HEK293 (cell line): Measurements from ENCODE around the gene SDCBP2.

ENCODE experiments used
- FEZF1 ChIP-seq: fragments of 450-650 bp; formaldehyde crosslinking; IDR thresholded peaks from 2 replicates; pipeline ENCODE4 v1.5.1; 2016; ENCODE audit warnings: missing biosample characterization, missing genetic modification characterization
- KLF16 ChIP-seq: fragments of 450-650 bp; formaldehyde crosslinking; IDR thresholded peaks from 2 replicates; pipeline ENCODE4 v1.5.1; 2017; ENCODE audit warnings: missing biosample characterization, missing genetic modification characterization
- MEIS1 ChIP-seq: sonication (generic); formaldehyde crosslinking; IDR thresholded peaks from 2 replicates; pipeline ENCODE4 v1.8.1; 2022; ENCODE audit warnings: missing genetic modification reagents, mild to moderate bottlenecking, borderline replicate concordance
- REPIN1 ChIP-seq: fragments of 450-650 bp; formaldehyde crosslinking; IDR thresholded peaks from 2 replicates; pipeline ENCODE4 v1.5.1; 2017; ENCODE audit warnings: missing biosample characterization, missing genetic modification characterization, low read depth
- SCRT1 ChIP-seq: fragments of 450-650 bp; formaldehyde crosslinking; IDR thresholded peaks from 2 replicates; pipeline ENCODE4 v1.5.1; 2016; ENCODE audit warnings: missing biosample characterization, missing genetic modification characterization, borderline replicate concordance
- SP3 ChIP-seq: fragments of 450-650 bp; formaldehyde crosslinking; IDR thresholded peaks from 2 replicates; pipeline ENCODE4 v1.5.1; 2016; ENCODE audit warnings: missing biosample characterization, missing genetic modification characterization
- WT1 ChIP-seq: fragments of 450-650 bp; formaldehyde crosslinking; IDR thresholded peaks from 2 replicates; pipeline ENCODE4 v1.5.1; 2016; ENCODE audit warnings: missing biosample characterization, missing genetic modification characterization
- ZBTB20 ChIP-seq: fragments of 450-650 bp; formaldehyde crosslinking; IDR thresholded peaks from 2 replicates; pipeline ENCODE4 v1.5.1; 2016; ENCODE audit warnings: missing biosample characterization, missing genetic modification characterization
- ZEB2 ChIP-seq: fragments of 450-650 bp; formaldehyde crosslinking; IDR thresholded peaks from 2 replicates; pipeline ENCODE4 v1.5.1; 2016; ENCODE audit warnings: missing biosample characterization, missing genetic modification characterization
- ZNF112 ChIP-seq: fragments of 450-650 bp; formaldehyde crosslinking; IDR thresholded peaks from 2 replicates; pipeline ENCODE4 v1.5.0; 2017; ENCODE audit warnings: missing biosample characterization, missing genetic modification characterization
- ZNF133 ChIP-seq: fragments of 450-650 bp; formaldehyde crosslinking; IDR thresholded peaks from 2 replicates; pipeline ENCODE4 v1.5.1; 2016; ENCODE audit warnings: missing biosample characterization, missing genetic modification characterization
- ZNF138 ChIP-seq: fragments of 450-650 bp; formaldehyde crosslinking; IDR thresholded peaks from 2 replicates; pipeline ENCODE4 v1.5.1; 2016; ENCODE audit warnings: missing biosample characterization, missing genetic modification characterization, borderline replicate concordance
- ZNF140 ChIP-seq: fragments of 450-650 bp; formaldehyde crosslinking; IDR thresholded peaks from 2 replicates; pipeline ENCODE4 v1.5.1; 2016; ENCODE audit warnings: missing biosample characterization, missing genetic modification characterization
- ZNF157 ChIP-seq: fragments of 450-650 bp; formaldehyde crosslinking; IDR thresholded peaks from 2 replicates; pipeline ENCODE4 v1.5.1; 2016; ENCODE audit warnings: missing biosample characterization, missing genetic modification characterization
- ZNF221 ChIP-seq: fragments of 450-650 bp; formaldehyde crosslinking; IDR thresholded peaks from 2 replicates; pipeline ENCODE4 v1.5.1; 2017; ENCODE audit warnings: missing biosample characterization, missing genetic modification characterization, borderline replicate concordance
- ZNF23 ChIP-seq: fragments of 450-650 bp; formaldehyde crosslinking; IDR thresholded peaks from 2 replicates; pipeline ENCODE4 v1.5.1; 2016; ENCODE audit warnings: missing biosample characterization, missing genetic modification characterization, borderline replicate concordance
- ZNF266 ChIP-seq: fragments of 450-650 bp; formaldehyde crosslinking; IDR thresholded peaks from 2 replicates; pipeline ENCODE4 v1.5.1; 2016; ENCODE audit warnings: missing biosample characterization, missing genetic modification characterization, low read depth
- ZNF311 ChIP-seq: fragments of 450-650 bp; formaldehyde crosslinking; IDR thresholded peaks from 2 replicates; pipeline ENCODE4 v1.5.1; 2017; ENCODE audit warnings: missing biosample characterization, missing genetic modification characterization, borderline replicate concordance
- ZNF510 ChIP-seq: fragments of 450-650 bp; formaldehyde crosslinking; IDR thresholded peaks from 2 replicates; pipeline ENCODE4 v1.5.1; 2018; ENCODE audit warnings: mild to moderate bottlenecking, missing genetic modification characterization, missing biosample characterization; ENCODE audit not compliant: insufficient replicate concordance
- ZNF521 ChIP-seq: fragments of 450-650 bp; formaldehyde crosslinking; IDR thresholded peaks from 2 replicates; pipeline ENCODE4 v1.5.1; 2017; ENCODE audit warnings: missing biosample characterization, mild to moderate bottlenecking, missing genetic modification characterization
- ZNF529 ChIP-seq: fragments of 450-650 bp; formaldehyde crosslinking; IDR thresholded peaks from 2 replicates; pipeline ENCODE4 v1.5.1; 2017; ENCODE audit warnings: missing genetic modification characterization, missing biosample characterization; ENCODE audit not compliant: insufficient replicate concordance
- ZNF561 ChIP-seq: fragments of 450-650 bp; IDR thresholded peaks from 2 replicates; pipeline ENCODE4 v1.5.1; 2018; ENCODE audit warnings: missing biosample characterization, missing genetic modification characterization, borderline replicate concordance
- ZNF600 ChIP-seq: fragments of 450-650 bp; formaldehyde crosslinking; IDR thresholded peaks from 2 replicates; pipeline ENCODE4 v1.5.1; 2016; ENCODE audit warnings: missing biosample characterization, missing genetic modification characterization
- ZNF626 ChIP-seq: fragments of 450-650 bp; sonication (Bioruptor Pico); formaldehyde crosslinking; IDR thresholded peaks from 2 replicates; pipeline ENCODE4 v1.5.1; 2018; ENCODE audit warnings: missing biosample characterization, missing genetic modification characterization, inconsistent platforms
- ZNF629 ChIP-seq: fragments of 450-650 bp; formaldehyde crosslinking; IDR thresholded peaks from 2 replicates; pipeline ENCODE4 v1.5.1; 2017; ENCODE audit warnings: missing biosample characterization, missing genetic modification characterization
- ZNF660 ChIP-seq: fragments of 450-650 bp; IDR thresholded peaks from 2 replicates; pipeline ENCODE4 v1.5.1; 2018; ENCODE audit warnings: missing biosample characterization, mild to moderate bottlenecking, missing genetic modification characterization
- ZNF701 ChIP-seq: fragments of 450-650 bp; formaldehyde crosslinking; IDR thresholded peaks from 2 replicates; pipeline ENCODE4 v1.5.1; 2016; ENCODE audit warnings: missing biosample characterization, missing genetic modification characterization
- ZNF747 ChIP-seq: fragments of 450-650 bp; formaldehyde crosslinking; IDR thresholded peaks from 2 replicates; pipeline ENCODE4 v1.5.1; 2016; ENCODE audit warnings: missing biosample characterization, missing genetic modification characterization
- ZNF792 ChIP-seq: fragments of 450-650 bp; formaldehyde crosslinking; IDR thresholded peaks from 2 replicates; pipeline ENCODE4 v1.5.1; 2016; ENCODE audit warnings: missing biosample characterization, missing genetic modification characterization
- TF ChIP-seq, protein P1 (sequence below): fragments of 450-650 bp; formaldehyde crosslinking; IDR thresholded peaks from 2 replicates; pipeline ENCODE4 v1.5.1; 2016; ENCODE audit warnings: missing biosample characterization, missing genetic modification characterization
- TF ChIP-seq, protein P2 (sequence below): fragments of 450-650 bp; formaldehyde crosslinking; IDR thresholded peaks from 2 replicates; pipeline ENCODE4 v1.5.1; 2016; ENCODE audit warnings: missing biosample characterization, missing genetic modification characterization
- TF ChIP-seq, protein P3 (sequence below): fragments of 450-650 bp; IDR thresholded peaks from 2 replicates; pipeline ENCODE4 v1.5.1; 2018; ENCODE audit warnings: missing biosample characterization, missing genetic modification characterization
- TF ChIP-seq, protein P4 (sequence below): fragments of 450-650 bp; formaldehyde crosslinking; IDR thresholded peaks from 2 replicates; pipeline ENCODE4; 2016; ENCODE audit warnings: missing biosample characterization, missing genetic modification characterization
- TF ChIP-seq, protein P5 (sequence below): fragments of 450-650 bp; formaldehyde crosslinking; IDR thresholded peaks from 2 replicates; pipeline ENCODE4 v1.5.1; 2016; ENCODE audit warnings: missing biosample characterization, missing genetic modification characterization

Gene SDCBP2

DNA sequence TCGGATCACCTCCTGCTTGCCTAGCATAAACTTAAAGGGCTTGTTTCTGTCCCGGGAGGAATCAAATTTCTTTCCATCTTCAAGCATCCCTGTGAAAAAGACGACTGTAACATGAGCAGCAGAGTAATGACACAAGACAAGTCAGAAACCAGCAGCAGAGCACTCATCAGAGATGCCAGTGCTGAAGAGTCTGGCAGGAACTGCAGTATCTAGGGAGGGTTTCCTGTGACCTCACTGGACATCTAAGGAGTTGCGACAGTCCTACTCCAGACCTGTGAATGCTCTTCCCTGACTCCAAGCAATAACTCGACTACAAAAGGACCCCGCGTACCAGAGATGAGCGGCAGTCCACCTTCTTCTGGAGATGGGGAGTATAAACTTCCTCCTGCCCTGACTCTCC is 46.6 kb upstream of the SDCBP2 start (continued):
- TF ChIP-seq, protein P1, sequence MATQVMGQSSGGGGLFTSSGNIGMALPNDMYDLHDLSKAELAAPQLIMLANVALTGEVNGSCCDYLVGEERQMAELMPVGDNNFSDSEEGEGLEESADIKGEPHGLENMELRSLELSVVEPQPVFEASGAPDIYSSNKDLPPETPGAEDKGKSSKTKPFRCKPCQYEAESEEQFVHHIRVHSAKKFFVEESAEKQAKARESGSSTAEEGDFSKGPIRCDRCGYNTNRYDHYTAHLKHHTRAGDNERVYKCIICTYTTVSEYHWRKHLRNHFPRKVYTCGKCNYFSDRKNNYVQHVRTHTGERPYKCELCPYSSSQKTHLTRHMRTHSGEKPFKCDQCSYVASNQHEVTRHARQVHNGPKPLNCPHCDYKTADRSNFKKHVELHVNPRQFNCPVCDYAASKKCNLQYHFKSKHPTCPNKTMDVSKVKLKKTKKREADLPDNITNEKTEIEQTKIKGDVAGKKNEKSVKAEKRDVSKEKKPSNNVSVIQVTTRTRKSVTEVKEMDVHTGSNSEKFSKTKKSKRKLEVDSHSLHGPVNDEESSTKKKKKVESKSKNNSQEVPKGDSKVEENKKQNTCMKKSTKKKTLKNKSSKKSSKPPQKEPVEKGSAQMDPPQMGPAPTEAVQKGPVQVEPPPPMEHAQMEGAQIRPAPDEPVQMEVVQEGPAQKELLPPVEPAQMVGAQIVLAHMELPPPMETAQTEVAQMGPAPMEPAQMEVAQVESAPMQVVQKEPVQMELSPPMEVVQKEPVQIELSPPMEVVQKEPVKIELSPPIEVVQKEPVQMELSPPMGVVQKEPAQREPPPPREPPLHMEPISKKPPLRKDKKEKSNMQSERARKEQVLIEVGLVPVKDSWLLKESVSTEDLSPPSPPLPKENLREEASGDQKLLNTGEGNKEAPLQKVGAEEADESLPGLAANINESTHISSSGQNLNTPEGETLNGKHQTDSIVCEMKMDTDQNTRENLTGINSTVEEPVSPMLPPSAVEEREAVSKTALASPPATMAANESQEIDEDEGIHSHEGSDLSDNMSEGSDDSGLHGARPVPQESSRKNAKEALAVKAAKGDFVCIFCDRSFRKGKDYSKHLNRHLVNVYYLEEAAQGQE (tag by site-specific recombination) = no peak
- TF ChIP-seq REPIN1 (tag by site-specific recombination) = no peak
- TF ChIP-seq ZNF529 (tag by site-specific recombination) = no peak
- TF ChIP-seq ZNF311 (tag by site-specific recombination) = no peak
- TF ChIP-seq, protein P2, sequence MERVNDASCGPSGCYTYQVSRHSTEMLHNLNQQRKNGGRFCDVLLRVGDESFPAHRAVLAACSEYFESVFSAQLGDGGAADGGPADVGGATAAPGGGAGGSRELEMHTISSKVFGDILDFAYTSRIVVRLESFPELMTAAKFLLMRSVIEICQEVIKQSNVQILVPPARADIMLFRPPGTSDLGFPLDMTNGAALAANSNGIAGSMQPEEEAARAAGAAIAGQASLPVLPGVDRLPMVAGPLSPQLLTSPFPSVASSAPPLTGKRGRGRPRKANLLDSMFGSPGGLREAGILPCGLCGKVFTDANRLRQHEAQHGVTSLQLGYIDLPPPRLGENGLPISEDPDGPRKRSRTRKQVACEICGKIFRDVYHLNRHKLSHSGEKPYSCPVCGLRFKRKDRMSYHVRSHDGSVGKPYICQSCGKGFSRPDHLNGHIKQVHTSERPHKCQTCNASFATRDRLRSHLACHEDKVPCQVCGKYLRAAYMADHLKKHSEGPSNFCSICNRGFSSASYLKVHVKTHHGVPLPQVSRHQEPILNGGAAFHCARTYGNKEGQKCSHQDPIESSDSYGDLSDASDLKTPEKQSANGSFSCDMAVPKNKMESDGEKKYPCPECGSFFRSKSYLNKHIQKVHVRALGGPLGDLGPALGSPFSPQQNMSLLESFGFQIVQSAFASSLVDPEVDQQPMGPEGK = no peak
- no peak for TF ChIP-seq SCRT1 (tag by site-specific recombination)
- TF ChIP-seq ZNF792 (tag by site-specific recombination) = no peak
- 0 out of 2 replicates have a peak, but pooled peaks have one; percentile 35 for TF ChIP-seq ZEB2
- no peak for TF ChIP-seq ZNF221 (tag by site-specific recombination)
- no peak for TF ChIP-seq ZNF157 (tag by site-specific recombination)
- TF ChIP-seq FEZF1 (tag by site-specific recombination) = peak; percentile 22; the same call in 1 of the 2 replicates
- TF ChIP-seq, protein P3, sequence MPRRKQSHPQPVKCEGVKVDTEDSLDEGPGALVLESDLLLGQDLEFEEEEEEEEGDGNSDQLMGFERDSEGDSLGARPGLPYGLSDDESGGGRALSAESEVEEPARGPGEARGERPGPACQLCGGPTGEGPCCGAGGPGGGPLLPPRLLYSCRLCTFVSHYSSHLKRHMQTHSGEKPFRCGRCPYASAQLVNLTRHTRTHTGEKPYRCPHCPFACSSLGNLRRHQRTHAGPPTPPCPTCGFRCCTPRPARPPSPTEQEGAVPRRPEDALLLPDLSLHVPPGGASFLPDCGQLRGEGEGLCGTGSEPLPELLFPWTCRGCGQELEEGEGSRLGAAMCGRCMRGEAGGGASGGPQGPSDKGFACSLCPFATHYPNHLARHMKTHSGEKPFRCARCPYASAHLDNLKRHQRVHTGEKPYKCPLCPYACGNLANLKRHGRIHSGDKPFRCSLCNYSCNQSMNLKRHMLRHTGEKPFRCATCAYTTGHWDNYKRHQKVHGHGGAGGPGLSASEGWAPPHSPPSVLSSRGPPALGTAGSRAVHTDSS = no peak
- no peak for TF ChIP-seq ZNF138
- TF ChIP-seq ZNF521 (tag by site-specific recombination) = no peak
- no peak for TF ChIP-seq SP3 (tag by site-specific recombination)
- TF ChIP-seq ZNF112 (tag by site-specific recombination) = no peak
- peak; percentile 87 for TF ChIP-seq ZNF629
- TF ChIP-seq ZNF747 (tag by site-specific recombination) = no peak
- TF ChIP-seq WT1 (tag by site-specific recombination) = no peak
- TF ChIP-seq ZNF266 = no peak
- no peak for TF ChIP-seq ZNF133 (tag by site-specific recombination)
- TF ChIP-seq ZBTB20 (tag by site-specific recombination) = no peak
- no peak for TF ChIP-seq ZNF140 (tag by site-specific recombination)
- no peak for TF ChIP-seq MEIS1 (CRISPR knock-in tag)
- TF ChIP-seq ZNF600 (tag by site-specific recombination) = peak; percentile 94
- TF ChIP-seq, protein P4, sequence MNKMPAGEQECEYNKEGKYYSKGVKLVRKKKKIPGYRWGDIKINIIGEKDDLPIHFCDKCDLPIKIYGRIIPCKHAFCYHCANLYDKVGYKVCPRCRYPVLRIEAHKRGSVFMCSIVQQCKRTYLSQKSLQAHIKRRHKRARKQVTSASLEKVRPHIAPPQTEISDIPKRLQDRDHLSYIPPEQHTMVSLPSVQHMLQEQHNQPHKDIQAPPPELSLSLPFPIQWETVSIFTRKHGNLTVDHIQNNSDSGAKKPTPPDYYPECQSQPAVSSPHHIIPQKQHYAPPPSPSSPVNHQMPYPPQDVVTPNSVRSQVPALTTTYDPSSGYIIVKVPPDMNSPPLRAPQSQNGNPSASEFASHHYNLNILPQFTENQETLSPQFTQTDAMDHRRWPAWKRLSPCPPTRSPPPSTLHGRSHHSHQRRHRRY (tag by site-specific recombination) = no peak
- TF ChIP-seq ZNF510 (tag by site-specific recombination) = no peak
- TF ChIP-seq ZNF701 (tag by site-specific recombination) = no peak
- no peak for TF ChIP-seq ZNF660 (tag by site-specific recombination)
- TF ChIP-seq KLF16 = no peak
- TF ChIP-seq ZNF626 = no peak
- TF ChIP-seq, protein P5, sequence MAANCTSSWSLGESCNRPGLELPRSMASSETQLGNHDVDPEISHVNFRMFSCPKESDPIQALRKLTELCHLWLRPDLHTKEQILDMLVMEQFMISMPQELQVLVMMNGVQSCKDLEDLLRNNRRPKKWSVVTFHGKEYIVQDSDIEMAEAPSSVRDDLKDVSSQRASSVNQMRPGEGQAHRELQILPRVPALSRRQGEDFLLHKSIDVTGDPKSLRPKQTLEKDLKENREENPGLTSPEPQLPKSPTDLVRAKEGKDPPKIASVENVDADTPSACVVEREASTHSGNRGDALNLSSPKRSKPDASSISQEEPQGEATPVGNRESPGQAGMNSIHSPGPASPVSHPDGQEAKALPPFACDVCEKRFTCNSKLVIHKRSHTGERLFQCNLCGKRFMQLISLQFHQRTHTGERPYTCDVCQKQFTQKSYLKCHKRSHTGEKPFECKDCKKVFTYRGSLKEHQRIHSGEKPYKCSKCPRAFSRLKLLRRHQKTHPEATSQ (tag by site-specific recombination) = no peak
- TF ChIP-seq ZNF561 (tag by site-specific recombination) = no peak
- TF ChIP-seq ZNF23 (tag by site-specific recombination) = no peak
